ENCODE results near the gene SYT17.
"Not testable (repeated sequence)": the region's sequence is repeated elsewhere in the genome, so short reads cannot be mapped to it uniquely, and the experiment has no call there.

The SYT17 gene

DNA sequence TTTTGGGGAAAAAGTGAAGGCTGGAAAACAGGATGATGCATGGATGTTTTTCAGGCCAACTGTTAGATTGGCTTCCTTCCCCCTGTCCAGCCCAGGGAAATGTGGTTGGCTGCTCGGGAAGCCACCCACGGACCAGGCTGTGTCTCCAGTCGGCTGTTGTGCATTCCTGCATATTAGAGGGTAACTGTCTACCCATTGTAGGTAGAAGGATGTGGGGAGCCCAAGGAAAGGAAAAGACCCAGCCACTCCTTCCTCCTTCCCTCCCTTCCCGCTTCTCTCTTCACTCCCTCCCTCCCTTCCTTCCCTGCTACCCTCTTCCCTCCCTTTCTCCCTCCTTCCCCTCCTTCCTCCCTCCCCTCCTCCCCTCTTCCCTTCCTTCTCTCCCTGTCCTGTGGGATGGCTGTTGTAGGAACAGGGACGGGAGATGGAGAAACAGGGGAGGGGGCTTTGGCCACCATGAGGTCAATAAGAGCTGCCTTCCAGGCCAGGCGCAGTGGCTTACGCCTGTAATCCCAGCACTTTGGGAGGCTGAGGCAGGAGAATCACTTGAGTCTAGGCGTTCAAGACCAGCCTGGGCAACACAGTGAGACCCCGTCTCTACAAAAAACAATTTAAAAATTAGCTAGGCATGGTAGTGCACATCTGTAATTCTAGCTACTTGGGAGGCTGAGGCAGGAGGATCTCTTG is 16.9 kb downstream of the SYT17 start:
- Histone ChIP-seq H3K27ac (no peak overlapping the region), H2AFZ (no peak overlapping the region), H3K4me2 (ENCODE audit: low read length) (no peak overlapping the region), H3K4me1 (peaks cover 15% of the 10 kb centered on the region), H3K27me3 (ENCODE audit: control insufficient read depth, insufficient read depth, low read length) (no peaks in the 10 kb centered on the region), H3K9ac (no peak overlapping the region), H3K9me3 (ENCODE audit: control insufficient read depth, low read length) (no peaks in the 10 kb centered on the region), H3K4me3 (ENCODE audit: low read depth, low read length) (no peak overlapping the region), H3K36me3 (ENCODE audit: control insufficient read depth, insufficient read depth, low read length) (no peaks in the 10 kb centered on the region), H3K79me2 (peaks cover 11% of the 10 kb centered on the region)
- TF ChIP-seq, protein P1, sequence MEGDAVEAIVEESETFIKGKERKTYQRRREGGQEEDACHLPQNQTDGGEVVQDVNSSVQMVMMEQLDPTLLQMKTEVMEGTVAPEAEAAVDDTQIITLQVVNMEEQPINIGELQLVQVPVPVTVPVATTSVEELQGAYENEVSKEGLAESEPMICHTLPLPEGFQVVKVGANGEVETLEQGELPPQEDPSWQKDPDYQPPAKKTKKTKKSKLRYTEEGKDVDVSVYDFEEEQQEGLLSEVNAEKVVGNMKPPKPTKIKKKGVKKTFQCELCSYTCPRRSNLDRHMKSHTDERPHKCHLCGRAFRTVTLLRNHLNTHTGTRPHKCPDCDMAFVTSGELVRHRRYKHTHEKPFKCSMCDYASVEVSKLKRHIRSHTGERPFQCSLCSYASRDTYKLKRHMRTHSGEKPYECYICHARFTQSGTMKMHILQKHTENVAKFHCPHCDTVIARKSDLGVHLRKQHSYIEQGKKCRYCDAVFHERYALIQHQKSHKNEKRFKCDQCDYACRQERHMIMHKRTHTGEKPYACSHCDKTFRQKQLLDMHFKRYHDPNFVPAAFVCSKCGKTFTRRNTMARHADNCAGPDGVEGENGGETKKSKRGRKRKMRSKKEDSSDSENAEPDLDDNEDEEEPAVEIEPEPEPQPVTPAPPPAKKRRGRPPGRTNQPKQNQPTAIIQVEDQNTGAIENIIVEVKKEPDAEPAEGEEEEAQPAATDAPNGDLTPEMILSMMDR (IDR thresholded peaks at IDR 0.05), result no peak

- H3K27me3 ChIP-seq (ENCODE audit: control insufficient read depth, insufficient read depth, low read length), result no peaks in the 10 kb centered on the region
- no peak overlapping the region for H3K27ac ChIP-seq
- no peak overlapping the region for H3K4me2 ChIP-seq (ENCODE audit: low read length)
- peaks cover 7% of the 10 kb centered on the region for H3K79me2 ChIP-seq
- no peak overlapping the region for H3K4me3 ChIP-seq (ENCODE audit: low read depth, low read length)
- peaks cover 15% of the 10 kb centered on the region for H3K4me1 ChIP-seq
- H2AFZ ChIP-seq, result no peak overlapping the region
- H3K9me3 ChIP-seq (ENCODE audit: control insufficient read depth, low read length), result no peaks in the 10 kb centered on the region
- no peak overlapping the region for H3K9ac ChIP-seq
- TF ChIP-seq, protein P1 (IDR thresholded peaks at IDR 0.05), result no peak
- no peaks in the 10 kb centered on the region for H3K36me3 ChIP-seq (ENCODE audit: control insufficient read depth, insufficient read depth, low read length)
Observed at GRCh38 chr16:19185510-19185851, 17.4 kb downstream of the SYT17 start.

- TF ChIP-seq, protein P1 (IDR thresholded peaks at IDR 0.05), result no peak
- Histone ChIP-seq H3K36me3 (ENCODE audit: control insufficient read depth, insufficient read depth, low read length) (no peaks in the 10 kb centered on the region), H3K27ac (no peak overlapping the region), H3K9me3 (ENCODE audit: control insufficient read depth, low read length) (no peaks in the 10 kb centered on the region), H3K9ac (no peak overlapping the region), H3K4me2 (ENCODE audit: low read length) (no peak overlapping the region), H3K27me3 (ENCODE audit: control insufficient read depth, insufficient read depth, low read length) (no peaks in the 10 kb centered on the region), H3K4me1 (peaks cover 15% of the 10 kb centered on the region), H3K4me3 (ENCODE audit: low read depth, low read length) (no peak overlapping the region), H2AFZ (no peak overlapping the region), H3K79me2 (peaks cover 7% of the 10 kb centered on the region)
Observed at GRCh38 chr16:19186408-19186807, 18.4 kb downstream of the SYT17 start.

GRCh38 chr16:19187961-19188360 is 19.9 kb downstream of the SYT17 start:
- not testable (repeated sequence) for H3K79me2 ChIP-seq; H3K36me3 ChIP-seq (ENCODE audit: control insufficient read depth, insufficient read depth, low read length); H3K27ac ChIP-seq; H3K27me3 ChIP-seq (ENCODE audit: control insufficient read depth, insufficient read depth, low read length); H3K9ac ChIP-seq; H3K9me3 ChIP-seq (ENCODE audit: control insufficient read depth, low read length); H3K4me3 ChIP-seq (ENCODE audit: low read depth, low read length); H3K4me2 ChIP-seq (ENCODE audit: low read length); H2AFZ ChIP-seq
- peaks cover 14% of the 10 kb centered on the region for H3K4me1 ChIP-seq

GRCh38 chr16:19188406-19188805 is 20.4 kb downstream of the SYT17 start:
- Histone ChIP-seq H3K9me3 (ENCODE audit: control insufficient read depth, low read length) (no peaks in the 10 kb centered on the region), H3K4me1 (peaks cover 10% of the 10 kb centered on the region), H3K27ac (no peak overlapping the region), H3K36me3 (ENCODE audit: control insufficient read depth, insufficient read depth, low read length) (no peaks in the 10 kb centered on the region), H3K4me2 (ENCODE audit: low read length) (no peak overlapping the region), H3K27me3 (ENCODE audit: control insufficient read depth, insufficient read depth, low read length) (no peaks in the 10 kb centered on the region), H3K79me2 (peaks cover 7% of the 10 kb centered on the region), H3K4me3 (ENCODE audit: low read depth, low read length) (no peak overlapping the region), H3K9ac (no peak overlapping the region), H2AFZ (no peak overlapping the region)
- TF ChIP-seq, protein P1 (IDR thresholded peaks at IDR 0.05), result no peak

Data from parathyroid adenoma (tissue), 2 donors.